HepG2 (cell line): ENCODE data around the gene COLQ. TPM values are rescaled to one million over a fixed set of nuclear protein-coding genes. Genes with fewer than 3 reads are reported as not detected.

Experiments used
- AGO2 ChIP-seq: fragments of 200-400 bp; formaldehyde crosslinking; optimal IDR thresholded peaks from 2 replicates; pipeline ENCODE3; 2017; ENCODE audit warnings: mild to moderate bottlenecking, low read depth, low read length, moderate library complexity
- ATF7 ChIP-seq, 2 experiments: fragments of 450-650 bp in 1 of 2; sonication (generic) in 1 of 2; formaldehyde crosslinking in 1 of 2; IDR thresholded peaks; 2 replicates each; pipeline versions ENCODE4 v1.4.0 to v1.6.1; 2016 to 2020; ENCODE audit warnings: antibody characterized with exemption in 1 of 2, mild to moderate bottlenecking in 1 of 2, missing genetic modification reagents in 1 of 2
- CAMTA2 ChIP-seq: sonication (generic); formaldehyde crosslinking; IDR thresholded peaks from 2 replicates; pipeline ENCODE4 v1.4.0; 2020; ENCODE audit warnings: mild to moderate bottlenecking, missing genetic modification reagents, borderline replicate concordance
- FOXO1 ChIP-seq: sonication (generic); formaldehyde crosslinking; IDR thresholded peaks from 2 replicates; pipeline ENCODE4 v1.4.0; 2020; ENCODE audit warnings: missing genetic modification reagents
- GRHL1 ChIP-seq: sonication (generic); formaldehyde crosslinking; conservative IDR thresholded peaks from 2 replicates; pipeline ENCODE4 v1.8.0; 2022; ENCODE audit warnings: missing genetic modification reagents
- IRF9 ChIP-seq: sonication (generic); formaldehyde crosslinking; IDR thresholded peaks from 2 replicates; pipeline ENCODE4 v1.8.0; 2022; ENCODE audit warnings: missing genetic modification reagents, mild to moderate bottlenecking, borderline replicate concordance
- LBX2 ChIP-seq: sonication (generic); formaldehyde crosslinking; IDR thresholded peaks from 2 replicates; pipeline ENCODE4 v1.5.0; 2020; ENCODE audit warnings: missing genetic modification reagents, mild to moderate bottlenecking, borderline replicate concordance
- LCORL ChIP-seq, 2 experiments: fragments of 450-650 bp in 1 of 2; sonication (generic) in 1 of 2; formaldehyde crosslinking in 1 of 2; IDR thresholded peaks; 2 replicates each; pipeline versions ENCODE4 v1.5.0 to v1.6.1; 2017 to 2020; ENCODE audit warnings: antibody characterized with exemption in 1 of 2, missing genetic modification reagents in 1 of 2
- MATR3 ChIP-seq: sonication (generic); formaldehyde crosslinking; IDR thresholded peaks from 2 replicates; pipeline ENCODE4 v1.4.0; 2020; ENCODE audit warnings: missing genetic modification reagents
- MZF1 ChIP-seq: sonication (generic); formaldehyde crosslinking; IDR thresholded peaks from 2 replicates; pipeline ENCODE4 v1.8.1; 2023; ENCODE audit warnings: mild to moderate bottlenecking, missing genetic modification reagents, borderline replicate concordance
- PAF1 ChIP-seq: IDR thresholded peaks from 2 replicates; pipeline ENCODE4 v1.6.1; 2016; ENCODE audit warnings: missing genetic modification reagents, missing compliant biosample characterization
- SP140L ChIP-seq: sonication (generic); formaldehyde crosslinking; IDR thresholded peaks from 2 replicates; pipeline ENCODE4 v1.4.0; 2020; ENCODE audit warnings: missing genetic modification reagents, borderline replicate concordance
- STAT5B ChIP-seq: sonication (generic); formaldehyde crosslinking; IDR thresholded peaks from 2 replicates; pipeline ENCODE4 v1.4.0; 2020; ENCODE audit warnings: missing genetic modification reagents
- U2AF1 ChIP-seq: fragments of 200-400 bp; formaldehyde crosslinking; optimal IDR thresholded peaks from 2 replicates; pipeline ENCODE3; 2017; ENCODE audit warnings: mild to moderate bottlenecking, low read depth, low read length
- ZBTB44 ChIP-seq: sonication (generic); formaldehyde crosslinking; IDR thresholded peaks from 2 replicates; pipeline ENCODE4 v1.4.0; 2020; ENCODE audit warnings: missing genetic modification reagents
- ZBTB8A ChIP-seq: sonication (generic); formaldehyde crosslinking; IDR thresholded peaks from 2 replicates; pipeline ENCODE4 v1.4.0; 2020; ENCODE audit warnings: mild to moderate bottlenecking, low read depth, missing genetic modification reagents, borderline replicate concordance
- ZNF260 ChIP-seq: sonication (generic); formaldehyde crosslinking; IDR thresholded peaks from 2 replicates; pipeline ENCODE4 v1.4.0; 2020; ENCODE audit warnings: missing genetic modification reagents, low read depth, mild to moderate bottlenecking, borderline replicate concordance
- ZNF263 ChIP-seq: sonication (generic); formaldehyde crosslinking; IDR thresholded peaks from 2 replicates; pipeline ENCODE4 v1.4.0; 2020; ENCODE audit warnings: missing genetic modification reagents
- ZNF276 ChIP-seq: sonication (generic); formaldehyde crosslinking; IDR thresholded peaks from 2 replicates; pipeline ENCODE4 v1.4.0; 2020; ENCODE audit warnings: mild to moderate bottlenecking, low read depth, missing genetic modification reagents
- ZNF572 ChIP-seq: sonication (generic); formaldehyde crosslinking; IDR thresholded peaks from 2 replicates; pipeline ENCODE4 v1.5.1; 2020; ENCODE audit warnings: mild to moderate bottlenecking, missing genetic modification reagents
- ZNF615 ChIP-seq: sonication (generic); formaldehyde crosslinking; IDR thresholded peaks from 2 replicates; pipeline ENCODE4 v1.5.0; 2020; ENCODE audit warnings: mild to moderate bottlenecking, missing genetic modification reagents, borderline replicate concordance
- ZSCAN31 ChIP-seq: sonication (generic); formaldehyde crosslinking; IDR thresholded peaks from 2 replicates; pipeline ENCODE4 v1.5.0; 2020; ENCODE audit warnings: low read depth, mild to moderate bottlenecking, missing genetic modification reagents
- polyA plus RNA-seq, 8 experiments: library from polyadenylated mRNA; depleted of rRNA in 3 of 8; stranded (reverse) in 7 of 8; unstranded in 1 of 8; fragments of >200 nt; fragmentation: Illumina TruSeq in 4 of 8; extraction: Trizol in 4 of 8; gene quantifications; 2 replicates each; pipeline versions ENCODE4 v1.2.1 to v1.2.3, GENCODE V29; 2011 to 2016; ENCODE audit warnings: low read depth in 4 of 8, missing spikeins in 1 of 8, mixed read lengths in 1 of 8; ENCODE audit not compliant: insufficient read depth in 1 of 8
- total RNA-seq, 5 experiments: library from RNA; depleted of rRNA; stranded (reverse); fragments of >200 nt; fragmentation: Illumina TruSeq; extraction: Trizol; gene quantifications; 2 replicates each; pipeline ENCODE4 v1.2.3, GENCODE V29; 2016; ENCODE audit warnings: low read depth in 1 of 5

COLQ gene
- total and polyA plus RNA-seq, 2 of the 13 experiments (the other 11 are each of a cell fraction or from before 2014, with no cell fraction given) = 0.31 to 0.46 TPM

GRCh38 chr3:15427182-15427880 lies 94.2 kb downstream of the COLQ start, which contains the start of the genes EAF1 and METTL6 (continued):
- TF ChIP-seq ZBTB44 (CRISPR knock-in tag) = no peak
- TF ChIP-seq ZNF260 (CRISPR knock-in tag) = no peak
- no peak for TF ChIP-seq MZF1
- TF ChIP-seq ZNF615 (CRISPR knock-in tag) = 0 out of 2 replicates have a peak, but pooled peaks have one; percentile 43
- TF ChIP-seq PAF1 (CRISPR knock-in tag) = no peak
- peak; percentile 24; the same call in 1 of the 2 replicates for TF ChIP-seq ZSCAN31
- no peak for TF ChIP-seq LCORL (IDR thresholded peaks at IDR 0.05)
- TF ChIP-seq LCORL (CRISPR knock-in tag; IDR thresholded peaks at IDR 0.05) = peak; percentile 42; the same call in 1 of the 2 replicates
- no peak for TF ChIP-seq STAT5B (CRISPR knock-in tag)
- no peak for TF ChIP-seq SP140L (CRISPR knock-in tag)
- no peak for TF ChIP-seq U2AF1
- peak; percentile 71 for TF ChIP-seq AGO2
- TF ChIP-seq ZNF572 = no peak
- TF ChIP-seq LBX2 (CRISPR knock-in tag) = no peak
- TF ChIP-seq IRF9 (CRISPR knock-in tag) = no peak; the same call in 1 of the 2 replicates
- no peak for TF ChIP-seq FOXO1 (CRISPR knock-in tag)
- no peak for TF ChIP-seq ATF7 (IDR thresholded peaks at IDR 0.05)
- TF ChIP-seq ATF7 (CRISPR knock-in tag; IDR thresholded peaks at IDR 0.05) = no peak
- TF ChIP-seq CAMTA2 (CRISPR knock-in tag) = no peak
- no peak for TF ChIP-seq ZBTB8A (CRISPR knock-in tag)
- no peak for TF ChIP-seq MATR3
- no peak for TF ChIP-seq GRHL1 (CRISPR knock-in tag)
- TF ChIP-seq ZNF263 = peak; percentile 67
- TF ChIP-seq ZNF276 (CRISPR knock-in tag) = no peak
